B cell (primary cell): ENCODE measurements around the gene RPGR.

Experiments used
- EZH2 ChIP-seq: IDR thresholded peaks from 2 replicates; pipeline ENCODE4 v1.6.1; 2012; ENCODE audit warnings: borderline replicate concordance, low read depth, mild to moderate bottlenecking, moderate library complexity, low read length; ENCODE audit not compliant: insufficient read depth, poor library complexity, severe bottlenecking
- TF ChIP-seq, protein P1 (sequence below): fragments of 200-600 bp; IDR thresholded peaks from one replicate; pipeline ENCODE4 v1.8.0; 2022; ENCODE audit warnings: antibody characterized with exemption, mild to moderate bottlenecking

DNA sequence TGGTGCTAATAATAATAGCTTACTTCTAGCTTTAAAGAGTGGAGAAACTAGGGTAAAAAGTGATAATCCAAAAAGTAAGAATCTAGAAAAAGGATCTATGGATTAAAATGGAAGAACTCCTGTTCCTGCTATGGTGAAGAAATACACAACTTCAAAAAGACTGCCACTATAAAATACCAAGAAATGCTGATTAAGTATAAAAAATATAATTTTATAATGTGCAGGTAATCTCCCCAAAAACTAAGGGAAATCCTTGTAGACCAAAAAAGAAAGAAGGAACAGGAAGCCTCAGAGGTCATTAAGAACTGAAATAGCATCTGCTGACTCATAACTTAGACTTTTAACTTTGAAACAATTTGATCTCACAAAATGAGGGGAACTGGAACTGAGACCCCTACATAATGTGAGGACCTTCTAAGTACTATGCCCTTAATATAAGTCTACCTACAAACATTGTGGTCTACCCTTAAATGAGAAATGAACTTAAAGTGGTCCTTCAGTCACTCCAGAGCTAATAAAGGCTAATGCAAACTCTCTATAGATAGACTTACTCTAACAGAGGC, 56.1 kb downstream of the RPGR start:
- TF ChIP-seq, protein P1, sequence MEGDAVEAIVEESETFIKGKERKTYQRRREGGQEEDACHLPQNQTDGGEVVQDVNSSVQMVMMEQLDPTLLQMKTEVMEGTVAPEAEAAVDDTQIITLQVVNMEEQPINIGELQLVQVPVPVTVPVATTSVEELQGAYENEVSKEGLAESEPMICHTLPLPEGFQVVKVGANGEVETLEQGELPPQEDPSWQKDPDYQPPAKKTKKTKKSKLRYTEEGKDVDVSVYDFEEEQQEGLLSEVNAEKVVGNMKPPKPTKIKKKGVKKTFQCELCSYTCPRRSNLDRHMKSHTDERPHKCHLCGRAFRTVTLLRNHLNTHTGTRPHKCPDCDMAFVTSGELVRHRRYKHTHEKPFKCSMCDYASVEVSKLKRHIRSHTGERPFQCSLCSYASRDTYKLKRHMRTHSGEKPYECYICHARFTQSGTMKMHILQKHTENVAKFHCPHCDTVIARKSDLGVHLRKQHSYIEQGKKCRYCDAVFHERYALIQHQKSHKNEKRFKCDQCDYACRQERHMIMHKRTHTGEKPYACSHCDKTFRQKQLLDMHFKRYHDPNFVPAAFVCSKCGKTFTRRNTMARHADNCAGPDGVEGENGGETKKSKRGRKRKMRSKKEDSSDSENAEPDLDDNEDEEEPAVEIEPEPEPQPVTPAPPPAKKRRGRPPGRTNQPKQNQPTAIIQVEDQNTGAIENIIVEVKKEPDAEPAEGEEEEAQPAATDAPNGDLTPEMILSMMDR, result no peak
- TF ChIP-seq EZH2, result no peak
